NB4 (cell line): ENCODE results near the gene ZNF24.

ENCODE experiments used
- DNase-seq: peaks from one replicate; pipeline ENCODE4 v3.0.0; 2010; ENCODE audit warnings: low read depth
- H3K4me3 ChIP-seq: one replicate; pipeline ENCODE4 v1.5.1; 2011; ENCODE audit warnings: mild to moderate bottlenecking, low read depth, low read length, moderate library complexity
- CTCF ChIP-seq: IDR thresholded peaks from one replicate; pipeline ENCODE4 v1.5.1; 2012; ENCODE audit warnings: low read depth, low read length
- MAX ChIP-seq: IDR thresholded peaks from 2 replicates; pipeline ENCODE4 v1.6.1; 2011; ENCODE audit warnings: low read depth, low read length
- MYC ChIP-seq: IDR thresholded peaks from 2 replicates; pipeline ENCODE4 v1.6.1; 2011; ENCODE audit warnings: low read depth, low read length
- POLR2A ChIP-seq: IDR thresholded peaks from 2 replicates; pipeline ENCODE4 v1.6.1; 2011; ENCODE audit warnings: mild to moderate bottlenecking; ENCODE audit not compliant: insufficient read length; ENCODE audit errors: extremely low read depth

Gene ZNF24

GRCh38 chr18:35335866-35336265 is 8.4 kb downstream of the ZNF24 start:
- no peak overlapping the region for H3K4me3 ChIP-seq
- no peak for DNase-seq
- TF ChIP-seq MAX: no peak
- no peak for TF ChIP-seq POLR2A
- TF ChIP-seq CTCF: no peak
- no peak for TF ChIP-seq MYC

- TF ChIP-seq POLR2A (no peak), MAX (no peak), MYC (no peak), CTCF (no peak)
- no peak overlapping the region for H3K4me3 ChIP-seq
- no peak for DNase-seq
These were observed 9.4 kb downstream of the ZNF24 start for GRCh38 chr18:35334821-35335220.

GRCh38 chr18:35334212-35334611 is 10.0 kb downstream of the ZNF24 start:
- no peak for DNase-seq
- H3K4me3 ChIP-seq: no peak overlapping the region
- TF ChIP-seq MYC (no peak), MAX (no peak), CTCF (no peak), POLR2A (no peak)

GRCh38 chr18:35331367-35332087 is 12.7 kb downstream of the ZNF24 start:
- TF ChIP-seq CTCF (no peak), MAX (no peak), POLR2A (no peak), MYC (no peak)
- H3K4me3 ChIP-seq: no peak overlapping the region
- DNase-seq: no peak

- H3K4me3 ChIP-seq: no peak overlapping the region
- TF ChIP-seq CTCF (no peak), MYC (no peak), MAX (no peak), POLR2A (no peak)
- DNase-seq: no peak
These were observed 15.4 kb downstream of the ZNF24 start for GRCh38 chr18:35328868-35329267.
